Liver (tissue), 9 donors: ENCODE measurements around the gene CYP1A2. TPM values are rescaled to one million over a fixed set of nuclear protein-coding genes. Genes with fewer than 3 reads are reported as not detected.

Source experiments
- DNase-seq: peaks from one replicate; pipeline ENCODE4 v3.0.0-alpha.2; 2017; ENCODE audit warnings: low spot score
- H3K27ac ChIP-seq, 2 donors: one replicate each; pipeline ENCODE4 v1.7.0; 2013; ENCODE audit warnings: inconsistent platforms in 2 of 2, low read length in 2 of 2, control low read depth in 1 of 2, low read depth in 1 of 2, mild to moderate bottlenecking in 1 of 2
- H3K27me3 ChIP-seq, 4 donors: one replicate each; pipeline versions ENCODE4 v1.6.1 to v1.7.0; 2013; ENCODE audit warnings: low read length in 3 of 4, inconsistent platforms in 1 of 4, mild to moderate bottlenecking in 1 of 4, moderate library complexity in 1 of 4; ENCODE audit not compliant: control insufficient read depth in 4 of 4, insufficient read depth in 4 of 4
- H3K36me3 ChIP-seq, 4 donors: one replicate each; pipeline versions ENCODE4 v1.6.1 to v1.7.0; 2013; ENCODE audit warnings: low read length in 3 of 4, mild to moderate bottlenecking in 3 of 4, low read depth in 1 of 4, moderate library complexity in 1 of 4; ENCODE audit not compliant: control insufficient read depth in 4 of 4, insufficient read depth in 3 of 4
- H3K4me1 ChIP-seq, 4 donors: one replicate each; pipeline versions ENCODE4 v1.6.1 to v1.7.0; 2013; ENCODE audit warnings: low read length in 3 of 4, mild to moderate bottlenecking in 3 of 4, moderate library complexity in 1 of 4; ENCODE audit not compliant: control insufficient read depth in 4 of 4, insufficient read depth in 4 of 4
- H3K4me3 ChIP-seq, 3 donors: one replicate each; pipeline versions ENCODE4 v1.6.1 to v1.7.0; 2013; ENCODE audit warnings: low read length in 3 of 3, control low read depth in 1 of 3, low read depth in 1 of 3, mild to moderate bottlenecking in 1 of 3
- H3K9ac ChIP-seq, 2 donors: one replicate each; pipeline ENCODE4 v1.7.0; 2013; ENCODE audit warnings: low read length in 2 of 2, mild to moderate bottlenecking in 2 of 2, moderate library complexity in 2 of 2, control low read depth in 1 of 2, low read depth in 1 of 2
- H3K9me3 ChIP-seq, 4 donors: one replicate each; pipeline versions ENCODE4 v1.6.1 to v1.7.0; 2013; ENCODE audit warnings: low read length in 3 of 4; ENCODE audit not compliant: control insufficient read depth in 4 of 4
- FOXA1 ChIP-seq: IDR thresholded peaks from 2 replicates; pipeline ENCODE4 v1.6.1; 2016; ENCODE audit warnings: antibody characterized with exemption
- FOXA2 ChIP-seq: IDR thresholded peaks from 2 replicates; pipeline ENCODE4 v1.6.1; 2016; ENCODE audit warnings: antibody characterized with exemption
- HNF4A ChIP-seq, 2 donors: conservative IDR thresholded peaks; 2 replicates each; pipeline ENCODE4 v1.6.1; 2016; ENCODE audit warnings: antibody characterized with exemption in 2 of 2, mild to moderate bottlenecking in 2 of 2
- HNF4G ChIP-seq: IDR thresholded peaks from 2 replicates; pipeline ENCODE4 v1.6.1; 2016; ENCODE audit warnings: antibody characterized with exemption
- JUND ChIP-seq, 2 donors: IDR thresholded peaks; 2 replicates each; pipeline ENCODE4 v1.6.1; 2016; ENCODE audit warnings: antibody characterized with exemption in 2 of 2
- NR2F2 ChIP-seq: IDR thresholded peaks from 2 replicates; pipeline ENCODE4 v1.6.1; 2016; ENCODE audit warnings: antibody characterized with exemption
- RAD21 ChIP-seq, 2 donors: IDR thresholded peaks; 2 replicates each; pipeline ENCODE4 v1.6.1; 2016; ENCODE audit warnings: antibody characterized with exemption in 2 of 2, mild to moderate bottlenecking in 2 of 2
- RXRA ChIP-seq, 2 donors: IDR thresholded peaks; 2 replicates each; pipeline ENCODE4 v1.6.1; 2017 to 2018; ENCODE audit warnings: antibody characterized with exemption in 2 of 2, mild to moderate bottlenecking in 1 of 2
- SP1 ChIP-seq: IDR thresholded peaks from 2 replicates; pipeline ENCODE4 v1.6.1; 2018; ENCODE audit warnings: antibody characterized with exemption, mild to moderate bottlenecking
- TAF1 ChIP-seq: conservative IDR thresholded peaks from 2 replicates; pipeline ENCODE4 v1.6.1; 2016; ENCODE audit warnings: antibody characterized with exemption, mild to moderate bottlenecking
- YY1 ChIP-seq: IDR thresholded peaks from 2 replicates; pipeline ENCODE4 v1.6.1; 2016; ENCODE audit warnings: antibody characterized with exemption, mild to moderate bottlenecking
- WGBS: extraction: QIAGEN DNeasy Blood & Tissue Kit; methylation state at CpG from one replicate; pipeline ENCODE4 v1.1.7; 2013; 5-methylcytosine and 5-hydroxymethylcytosine counted together
- polyA plus RNA-seq, 2 donors: library from polyadenylated mRNA; stranded (reverse) in 1 of 2; unstranded in 1 of 2; fragments of 200-250 nt in 1 of 2; fragments of >200 nt in 1 of 2; fragmentation: Nextera tagmentation in 1 of 2; extraction: Ambion mirVana in 1 of 2; gene quantifications; one replicate each; pipeline versions ENCODE4 v1.2.1 to v1.2.3, GENCODE V29; 2013 to 2015
- total RNA-seq, 2 donors: library from RNA; depleted of rRNA; stranded (reverse); fragments of >200 nt; gene quantifications; one replicate each; pipeline ENCODE4 v1.2.3, GENCODE V29; 2014
- TF ChIP-seq, protein P1 (sequence below): IDR thresholded peaks from 2 replicates; pipeline ENCODE4 v1.6.1; 2016; ENCODE audit warnings: antibody characterized with exemption
- TF ChIP-seq, protein P2 (sequence below): fragments of 150-350 bp; IDR thresholded peaks from 2 replicates; pipeline ENCODE4 v1.5.1; 2017; ENCODE audit warnings: improper control_type of control experiment, low read depth, low read length; ENCODE audit not compliant: missing input control
- TF ChIP-seq, protein P3 (sequence below): IDR thresholded peaks from 2 replicates; pipeline ENCODE4 v1.6.1; 2016; ENCODE audit warnings: antibody characterized with exemption
- TF ChIP-seq, protein P4 (sequence below): IDR thresholded peaks from 2 replicates; pipeline ENCODE4 v1.6.1; 2016; ENCODE audit warnings: antibody characterized with exemption
- donor health status: healthy.
- donor health status: healthy.
- donor health status: healthy.
- donor health status: healthy.
- donor health status: healthy.

Gene CYP1A2
- total and polyA plus RNA-seq, 4 donors, result 21.8 to 32.5 (median 31.7) TPM; not detected in 1

DNA sequence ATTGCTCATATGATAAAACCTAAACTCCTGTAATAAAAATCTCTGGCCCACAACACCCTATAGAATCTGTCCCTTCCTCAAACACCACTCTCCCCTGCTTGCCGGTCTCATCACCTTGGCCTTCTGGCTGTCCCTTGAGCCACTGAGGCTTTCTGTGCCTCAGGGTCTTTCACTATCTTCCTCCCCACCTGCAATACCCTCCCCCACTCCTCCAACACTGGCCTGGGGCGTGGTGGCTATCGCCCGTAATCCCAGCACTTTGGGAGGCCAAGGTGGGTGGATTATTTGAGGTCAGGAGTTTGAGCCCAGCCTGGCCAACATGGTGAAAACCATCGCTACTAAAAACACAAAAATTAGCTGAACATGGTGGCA lies 29.9 kb downstream of the CYP1A2 start:
- Histone ChIP-seq H3K27ac (peak overlapping the region; percentile 6 to 82), H3K4me1 (peaks cover 19 to 46% (median 34%) of the 10 kb centered on the region in 4 donors), H3K9ac (no peak overlapping the region), H3K36me3 (no peaks in the 10 kb centered on the region), H3K9me3 (no peaks in the 10 kb centered on the region), H3K27me3 (no peaks in the 10 kb centered on the region), H3K4me3 (no peak overlapping the region)
- 96% methylated on average over 5 of the region's 5 CpGs for WGBS
- DNase-seq, result no peak
- no peak for TF ChIP-seq NR2F2
- TF ChIP-seq, protein P1, sequence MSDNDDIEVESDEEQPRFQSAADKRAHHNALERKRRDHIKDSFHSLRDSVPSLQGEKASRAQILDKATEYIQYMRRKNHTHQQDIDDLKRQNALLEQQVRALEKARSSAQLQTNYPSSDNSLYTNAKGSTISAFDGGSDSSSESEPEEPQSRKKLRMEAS, result no peak
- no peak for TF ChIP-seq JUND (IDR thresholded peaks at IDR 0.05)
- TF ChIP-seq SP1, result no peak
- TF ChIP-seq FOXA2, result no peak
- TF ChIP-seq, protein P2, sequence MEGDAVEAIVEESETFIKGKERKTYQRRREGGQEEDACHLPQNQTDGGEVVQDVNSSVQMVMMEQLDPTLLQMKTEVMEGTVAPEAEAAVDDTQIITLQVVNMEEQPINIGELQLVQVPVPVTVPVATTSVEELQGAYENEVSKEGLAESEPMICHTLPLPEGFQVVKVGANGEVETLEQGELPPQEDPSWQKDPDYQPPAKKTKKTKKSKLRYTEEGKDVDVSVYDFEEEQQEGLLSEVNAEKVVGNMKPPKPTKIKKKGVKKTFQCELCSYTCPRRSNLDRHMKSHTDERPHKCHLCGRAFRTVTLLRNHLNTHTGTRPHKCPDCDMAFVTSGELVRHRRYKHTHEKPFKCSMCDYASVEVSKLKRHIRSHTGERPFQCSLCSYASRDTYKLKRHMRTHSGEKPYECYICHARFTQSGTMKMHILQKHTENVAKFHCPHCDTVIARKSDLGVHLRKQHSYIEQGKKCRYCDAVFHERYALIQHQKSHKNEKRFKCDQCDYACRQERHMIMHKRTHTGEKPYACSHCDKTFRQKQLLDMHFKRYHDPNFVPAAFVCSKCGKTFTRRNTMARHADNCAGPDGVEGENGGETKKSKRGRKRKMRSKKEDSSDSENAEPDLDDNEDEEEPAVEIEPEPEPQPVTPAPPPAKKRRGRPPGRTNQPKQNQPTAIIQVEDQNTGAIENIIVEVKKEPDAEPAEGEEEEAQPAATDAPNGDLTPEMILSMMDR, result no peak
- no peak for TF ChIP-seq RXRA (IDR thresholded peaks at IDR 0.05)

DNA sequence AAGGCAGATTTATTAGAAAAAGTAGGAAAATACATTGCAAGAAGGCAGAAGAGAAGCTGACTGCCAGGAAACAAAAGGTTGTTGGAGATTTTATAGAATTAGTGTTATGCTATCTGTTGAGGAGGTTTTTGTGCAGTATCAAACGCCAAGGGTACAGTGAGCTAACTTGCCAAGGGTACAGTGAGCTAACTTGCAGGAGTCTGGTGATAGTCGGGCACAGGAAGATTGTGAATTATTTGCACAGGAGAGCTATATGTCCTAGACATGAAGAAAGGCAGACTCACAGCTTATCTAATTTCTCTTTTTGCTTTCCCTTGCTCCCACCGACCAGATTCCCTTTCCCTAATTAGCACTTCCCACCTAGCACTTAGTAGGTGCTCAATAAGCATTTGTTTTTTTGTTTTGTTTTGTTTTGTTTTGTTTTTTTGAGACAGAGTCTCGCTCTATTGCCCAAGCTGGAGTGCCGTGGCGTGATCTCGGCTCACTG lies 30.6 kb downstream of the CYP1A2 start:
- TF ChIP-seq HNF4G (no peak), RAD21 (IDR thresholded peaks at IDR 0.05) (no peak), TAF1 (no peak), RXRA (IDR thresholded peaks at IDR 0.05) (no peak), FOXA2 (no peak), HNF4A (conservative IDR thresholded peaks at IDR 0.05) (no peak), NR2F2 (no peak), JUND (IDR thresholded peaks at IDR 0.05) (no peak), SP1 (no peak), YY1 (no peak), FOXA1 (no peak)
- TF ChIP-seq, protein P3, sequence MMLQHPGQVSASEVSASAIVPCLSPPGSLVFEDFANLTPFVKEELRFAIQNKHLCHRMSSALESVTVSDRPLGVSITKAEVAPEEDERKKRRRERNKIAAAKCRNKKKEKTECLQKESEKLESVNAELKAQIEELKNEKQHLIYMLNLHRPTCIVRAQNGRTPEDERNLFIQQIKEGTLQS, result no peak
- TF ChIP-seq, protein P4, sequence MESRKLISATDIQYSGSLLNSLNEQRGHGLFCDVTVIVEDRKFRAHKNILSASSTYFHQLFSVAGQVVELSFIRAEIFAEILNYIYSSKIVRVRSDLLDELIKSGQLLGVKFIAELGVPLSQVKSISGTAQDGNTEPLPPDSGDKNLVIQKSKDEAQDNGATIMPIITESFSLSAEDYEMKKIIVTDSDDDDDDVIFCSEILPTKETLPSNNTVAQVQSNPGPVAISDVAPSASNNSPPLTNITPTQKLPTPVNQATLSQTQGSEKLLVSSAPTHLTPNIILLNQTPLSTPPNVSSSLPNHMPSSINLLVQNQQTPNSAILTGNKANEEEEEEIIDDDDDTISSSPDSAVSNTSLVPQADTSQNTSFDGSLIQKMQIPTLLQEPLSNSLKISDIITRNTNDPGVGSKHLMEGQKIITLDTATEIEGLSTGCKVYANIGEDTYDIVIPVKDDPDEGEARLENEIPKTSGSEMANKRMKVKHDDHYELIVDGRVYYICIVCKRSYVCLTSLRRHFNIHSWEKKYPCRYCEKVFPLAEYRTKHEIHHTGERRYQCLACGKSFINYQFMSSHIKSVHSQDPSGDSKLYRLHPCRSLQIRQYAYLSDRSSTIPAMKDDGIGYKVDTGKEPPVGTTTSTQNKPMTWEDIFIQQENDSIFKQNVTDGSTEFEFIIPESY, result no peak
- TF ChIP-seq, protein P2, result no peak
- 39% methylated on average over 7 of the region's 7 CpGs for WGBS
- Histone ChIP-seq H3K27me3 (no peaks in the 10 kb centered on the region), H3K4me3 (no peak overlapping the region), H3K27ac (peak overlapping the region; percentile 82 to 90), H3K4me1 (peaks cover 21 to 53% (median 40%) of the 10 kb centered on the region in 4 donors), H3K9me3 (no peaks in the 10 kb centered on the region), H3K9ac (no peak overlapping the region), H3K36me3 (no peaks in the 10 kb centered on the region)
- no peak for DNase-seq
